WTC11 (cell line): ENCODE data around the gene GPX2. TPM values are rescaled to one million over a fixed set of nuclear protein-coding genes. Genes with fewer than 3 reads are reported as not detected.

Experiments used
- ATAC-seq: fragments of 200-7000 bp; cut with Tn5 transposase; 2 replicates; pipeline ENCODE4 v1.10.0; 2021; ENCODE audit warnings: mild to moderate bottlenecking, moderate library complexity
- CTCF ChIA-PET: fragments of 300-600 bp; sonication (Branson Sonifier 250); formaldehyde crosslinking; loops from one replicate; lab custom pipeline; 2021; ENCODE audit warnings: antibody characterized with exemption; lab: Charles Lee
- POLR2A ChIA-PET: fragments of 350-600 bp; sonication (Branson Sonifier 250); formaldehyde crosslinking; loops from one replicate; lab custom pipeline; 2021; ENCODE audit warnings: antibody characterized with exemption; lab: Charles Lee
- DNase-seq: peaks from one replicate; pipeline ENCODE4 v3.0.0; 2021; ENCODE audit warnings: low spot score
- H3K27ac Mint-ChIP-seq: 2 replicates; pipeline ENCODE4 v1.8.0; 2021; ENCODE audit warnings: mixed read lengths
- H3K27me3 Mint-ChIP-seq: 2 replicates; pipeline ENCODE4 v1.8.0; 2021; ENCODE audit warnings: low read depth, mild to moderate bottlenecking, moderate library complexity, mixed read lengths
- H3K36me3 Mint-ChIP-seq: 2 replicates; pipeline ENCODE4 v1.8.0; 2021; ENCODE audit warnings: mixed read lengths
- H3K4me1 Mint-ChIP-seq: 2 replicates; pipeline ENCODE4 v1.8.0; 2022; ENCODE audit warnings: mixed read lengths
- H3K4me3 Mint-ChIP-seq: 2 replicates; pipeline ENCODE4 v1.8.0; 2021; ENCODE audit warnings: mild to moderate bottlenecking, moderate library complexity, mixed read lengths
- H3K9me3 Mint-ChIP-seq: 2 replicates; pipeline ENCODE4 v1.8.0; 2021; ENCODE audit warnings: mixed read lengths
- ARID4B ChIP-seq: sonication (generic); formaldehyde crosslinking; IDR thresholded peaks from 2 replicates; pipeline ENCODE4 v1.8.0; 2023; ENCODE audit warnings: missing genetic modification reagents, mild to moderate bottlenecking, borderline replicate concordance
- ATF3 ChIP-seq: sonication (generic); formaldehyde crosslinking; conservative IDR thresholded peaks from 2 replicates; pipeline ENCODE4 v1.8.1; 2022; ENCODE audit warnings: mild to moderate bottlenecking, missing genetic modification reagents
- ATF6 ChIP-seq: sonication (generic); formaldehyde crosslinking; IDR thresholded peaks from 2 replicates; pipeline ENCODE4 v1.8.1; 2023; ENCODE audit warnings: mild to moderate bottlenecking, missing genetic modification reagents
- FOXJ3 ChIP-seq: sonication (generic); formaldehyde crosslinking; IDR thresholded peaks from 2 replicates; pipeline ENCODE4 v1.9.0; 2021; ENCODE audit warnings: missing genetic modification reagents, mild to moderate bottlenecking, borderline replicate concordance
- FOXK1 ChIP-seq: sonication (generic); formaldehyde crosslinking; IDR thresholded peaks from 2 replicates; pipeline ENCODE4 v1.8.0; 2022; ENCODE audit warnings: mild to moderate bottlenecking, moderate library complexity, missing genetic modification reagents
- MLX ChIP-seq: sonication (generic); formaldehyde crosslinking; IDR thresholded peaks from 2 replicates; pipeline ENCODE4 v1.8.1; 2023; ENCODE audit warnings: mild to moderate bottlenecking, missing genetic modification reagents, moderate library complexity
- MYBL2 ChIP-seq: sonication (generic); formaldehyde crosslinking; IDR thresholded peaks from 2 replicates; pipeline ENCODE4 v1.8.1; 2023; ENCODE audit warnings: mild to moderate bottlenecking, moderate library complexity, missing genetic modification reagents
- NFATC4 ChIP-seq: fragments of 250-450 bp; sonication (Bioruptor Pico); IDR thresholded peaks from 2 replicates; pipeline ENCODE4 v1.9.0; 2021; ENCODE audit warnings: mild to moderate bottlenecking
- NFYB ChIP-seq: sonication (generic); formaldehyde crosslinking; conservative IDR thresholded peaks from 2 replicates; pipeline ENCODE4 v1.8.0; 2022; ENCODE audit warnings: low read depth, missing genetic modification reagents
- NR2C2 ChIP-seq: sonication (generic); formaldehyde crosslinking; IDR thresholded peaks from 2 replicates; pipeline ENCODE4 v1.8.0; 2022; ENCODE audit warnings: mild to moderate bottlenecking, missing genetic modification reagents
- PRDM15 ChIP-seq: sonication (generic); formaldehyde crosslinking; IDR thresholded peaks from 2 replicates; pipeline ENCODE4 v1.8.0; 2022; ENCODE audit warnings: missing genetic modification reagents
- PREB ChIP-seq: sonication (generic); formaldehyde crosslinking; IDR thresholded peaks from 2 replicates; pipeline ENCODE4 v1.8.1; 2022; ENCODE audit warnings: mild to moderate bottlenecking, missing genetic modification reagents, moderate library complexity, borderline replicate concordance
- STAT6 ChIP-seq: sonication (generic); formaldehyde crosslinking; conservative IDR thresholded peaks from 2 replicates; pipeline ENCODE4 v1.8.1; 2023; ENCODE audit warnings: mild to moderate bottlenecking, low read depth, missing genetic modification reagents, moderate library complexity
- TEAD1 ChIP-seq: sonication (generic); formaldehyde crosslinking; IDR thresholded peaks from 2 replicates; pipeline ENCODE4 v1.8.0; 2022; ENCODE audit warnings: mild to moderate bottlenecking, missing genetic modification reagents
- ZBTB21 ChIP-seq: sonication (generic); formaldehyde crosslinking; IDR thresholded peaks from 2 replicates; pipeline ENCODE4 v1.8.1; 2023; ENCODE audit warnings: mild to moderate bottlenecking, missing genetic modification reagents, borderline replicate concordance
- ZNF416 ChIP-seq: fragments of 250-450 bp; sonication (Bioruptor Pico); IDR thresholded peaks from 2 replicates; pipeline ENCODE4 v1.9.0; 2021; ENCODE audit warnings: mild to moderate bottlenecking, inconsistent platforms
- total RNA-seq: library from RNA; stranded (reverse); gene quantifications from 3 replicates; pipeline ENCODE4 v1.2.3, GENCODE V29; 2021

Gene GPX2
- total RNA-seq, 1 experiment from 2014 or later = 1.5 TPM

GRCh38 chr14:64934338-64934929, 8.1 kb downstream of the GPX2 start (continued):
- no peak for TF ChIP-seq ARID4B (CRISPR knock-in tag)
- TF ChIP-seq ZBTB21 (CRISPR knock-in tag) = no peak
- TF ChIP-seq FOXJ3 = no peak
- TF ChIP-seq PRDM15 (CRISPR knock-in tag) = no peak
- TF ChIP-seq ATF6 (CRISPR knock-in tag) = no peak
- TF ChIP-seq STAT6 (CRISPR knock-in tag) = no peak
- no peak for TF ChIP-seq MLX
- TF ChIP-seq FOXK1 = no peak

- ChIA-PET CTCF (no interaction called here), POLR2A (interaction anchor here (0.6 kb wide), 1 partner anchor 1413 kb away, joined by 6 read pairs; no protein-coding TSS in a partner anchor)
- no peak for TF ChIP-seq ATF6 (CRISPR knock-in tag)
- no peak for TF ChIP-seq ZNF416 (CRISPR knock-in tag)
- no peak for TF ChIP-seq NR2C2 (CRISPR knock-in tag)
- TF ChIP-seq NFYB (CRISPR knock-in tag) = no peak
- TF ChIP-seq MYBL2 (CRISPR knock-in tag) = no peak
- TF ChIP-seq NFATC4 = no peak
- TF ChIP-seq PREB = no peak
- no peak for TF ChIP-seq ATF3 (CRISPR knock-in tag)
- TF ChIP-seq TEAD1 = no peak
Observed at GRCh38 chr14:64932231-64932630, 10.3 kb downstream of the GPX2 start.

More at GRCh38 chr14:64932231-64932630, 10.3 kb downstream of the GPX2 start:
- ATAC-seq (no peak), DNase-seq (no peak)
- Mint-ChIP-seq H3K4me1 (no peaks in the 10 kb centered on the region), H3K27me3 (no peaks in the 10 kb centered on the region), H3K36me3 (peaks cover 29% of the 10 kb centered on the region), H3K4me3 (no peak overlapping the region), H3K9me3 (no peaks in the 10 kb centered on the region), H3K27ac (no peak overlapping the region)
